ENCODE results near the gene ANKRD33. TPM values are rescaled to one million over a fixed set of nuclear protein-coding genes. Genes with fewer than 3 reads are reported as not detected.

The ANKRD33 gene
- total and polyA plus RNA-seq, 2 of the 8 experiments (the other 6 are each of a cell fraction or from before 2014, with no cell fraction given) = 0.41 to 0.53 TPM

DNA sequence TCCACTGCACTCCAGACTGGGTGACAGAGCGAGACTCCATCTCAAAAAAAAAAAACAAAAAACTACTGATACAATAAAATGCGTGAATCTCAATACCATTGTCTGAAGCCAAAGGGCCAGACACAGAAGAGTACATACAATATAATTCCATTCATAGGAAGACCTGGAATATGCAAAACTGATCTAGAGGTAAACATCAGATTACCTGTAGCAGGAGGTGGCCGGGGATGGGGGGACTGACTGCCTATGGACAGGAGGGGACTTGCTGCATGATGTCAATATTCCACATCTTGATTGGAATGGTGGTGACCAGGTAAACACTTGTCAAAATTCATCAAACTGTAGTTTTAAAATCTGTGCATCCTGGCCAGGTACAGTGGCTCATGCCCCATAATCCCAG is 26.9 kb upstream of the ANKRD33 start:
- no peak overlapping the region for H4K5ac ChIP-seq (ENCODE audit: insufficient read length, low read depth, low read length)
- no peak for FAIRE-seq
- H3K9me3 ChIP-seq (ENCODE audit: insufficient read depth in 2 of 2, low read depth in 1 of 2, low read length in 1 of 2) = no peaks in the 10 kb centered on the region
- H3K4me1 ChIP-seq (replicated peaks in 1 of 4; ENCODE audit: control insufficient read depth in 3 of 4, insufficient read depth in 4 of 4, low read length in 3 of 4) = peaks cover 16 to 27% (median 24%) of the 10 kb centered on the region in 4 experiments
- WGBS, 2 experiments (ENCODE audit: extremely low coverage in 1 of 2, insufficient coverage in 1 of 2, insufficient read length in 1 of 2, insufficient replicate concordance in 2 of 2, low coverage in 1 of 2, low lambda C conversion rate in 2 of 2, missing lambda C conversion rate in 1 of 2) = 80% methylated on average over 3 of the region's 3 CpGs; no CpG with 5 or more reads in 1 of the 2 experiments
- no peak overlapping the region for H2AFZ ChIP-seq (ENCODE audit: low read length)
- H3K18ac ChIP-seq (ENCODE audit: extremely low read depth, low read length) = no peak overlapping the region
- H4K91ac ChIP-seq (replicated peaks; ENCODE audit: insufficient read length, low read length) = no peak overlapping the region
- no peak overlapping the region for H2BK12ac ChIP-seq (ENCODE audit: low read depth, low read length)
- H3K9ac ChIP-seq (replicated peaks in 1 of 4; ENCODE audit: extremely low read depth in 1 of 4, low read depth in 3 of 4, low read length in 3 of 4) = no peak overlapping the region
- no peak for DNase-seq (ENCODE audit: low read depth in 1 of 2, low spot score in 2 of 2)
- no peaks in the 10 kb centered on the region for H4K20me1 ChIP-seq (replicated peaks in 1 of 2; ENCODE audit: control insufficient read depth in 1 of 2, insufficient read depth in 2 of 2, low read length in 2 of 2)
- H3K14ac ChIP-seq (ENCODE audit: insufficient read length) = no peak overlapping the region
- no peaks in the 10 kb centered on the region for H3K79me2 ChIP-seq (ENCODE audit: control insufficient read depth in 1 of 2, insufficient read depth in 2 of 2, low read length in 2 of 2)
- H3K27me3 ChIP-seq (replicated peaks in 1 of 4; ENCODE audit: control insufficient read depth in 3 of 4, extremely low read depth in 1 of 4, insufficient read depth in 3 of 4, low read length in 3 of 4) = peaks cover 0 to 2% (median under 1%) of the 10 kb centered on the region in 4 experiments; a peak in 3 of 7 replicates
- peak overlapping the region; percentile 44; the same call in 1 of the 2 replicates for H2AK5ac ChIP-seq (ENCODE audit: low read depth, low read length)
- no peak overlapping the region for H3K27ac ChIP-seq (ENCODE audit: low read depth, low read length)
- no peaks in the 10 kb centered on the region for H3K36me3 ChIP-seq (ENCODE audit: control insufficient read depth in 2 of 4, insufficient read depth in 4 of 4, low read length in 3 of 4)
- peaks cover 14% of the 10 kb centered on the region for H3K23me2 ChIP-seq (ENCODE audit: low read depth, low read length)
- H2BK120ac ChIP-seq (replicated peaks; ENCODE audit: low read depth, low read length) = no peak overlapping the region
- no peak overlapping the region for H3K4me2 ChIP-seq (ENCODE audit: insufficient read depth in 1 of 2, low read depth in 2 of 2, low read length in 2 of 2)
- H3K23ac ChIP-seq (ENCODE audit: insufficient read length) = no peak overlapping the region
- ChIA-PET CTCF (ENCODE audit: partially characterized antibody) (interaction anchor here (0.7 to 6.8 kb wide), 4 partner anchors 11 to 330 kb away, joined by 3 to 90 read pairs (median 32); partner anchors contain the start of gene FIGNL2), POLR2A (ENCODE audit: partially characterized antibody) (interaction anchor here (1.0 to 11.2 kb wide), 2 partner anchors 8 to 9 kb away, joined by 5 to 107 read pairs; partner anchors contain the start of gene FIGNL2)
- no peak overlapping the region for H3K4ac ChIP-seq (replicated peaks; ENCODE audit: insufficient read length, low read depth, low read length)
- no peaks in the 10 kb centered on the region for H3K79me1 ChIP-seq (ENCODE audit: low read depth, low read length)
- no peak overlapping the region for H3K56ac ChIP-seq (replicated peaks; ENCODE audit: insufficient read length, low read depth, low read length)
- TF ChIP-seq SP1 (IDR thresholded peaks at IDR 0.05; ENCODE audit: low read depth, low read length) (no peak), GABPA (IDR thresholded peaks at IDR 0.05; ENCODE audit: borderline replicate concordance, insufficient read depth, low read length) (no peak), KDM5A (IDR thresholded peaks at IDR 0.05; ENCODE audit: low read length) (no peak), BRCA1 (IDR thresholded peaks at IDR 0.05; ENCODE audit: low read depth, low read length) (no peak), CTBP2 (IDR thresholded peaks at IDR 0.05; ENCODE audit: borderline replicate concordance, insufficient read depth, insufficient read length, low read length) (no peak), TBP (IDR thresholded peaks at IDR 0.05; ENCODE audit: low read depth, low read length) (no peak), SRF (IDR thresholded peaks at IDR 0.05; ENCODE audit: low read depth, low read length) (no peak), JUN (IDR thresholded peaks at IDR 0.05; ENCODE audit: low read depth, low read length) (no peak), CBX8 (IDR thresholded peaks at IDR 0.05; ENCODE audit: borderline replicate concordance, low read depth, low read length) (no peak), SAP30 (IDR thresholded peaks at IDR 0.05; ENCODE audit: insufficient read depth, insufficient replicate concordance, low read length) (no peak)
- TF ChIP-seq, protein P1, sequence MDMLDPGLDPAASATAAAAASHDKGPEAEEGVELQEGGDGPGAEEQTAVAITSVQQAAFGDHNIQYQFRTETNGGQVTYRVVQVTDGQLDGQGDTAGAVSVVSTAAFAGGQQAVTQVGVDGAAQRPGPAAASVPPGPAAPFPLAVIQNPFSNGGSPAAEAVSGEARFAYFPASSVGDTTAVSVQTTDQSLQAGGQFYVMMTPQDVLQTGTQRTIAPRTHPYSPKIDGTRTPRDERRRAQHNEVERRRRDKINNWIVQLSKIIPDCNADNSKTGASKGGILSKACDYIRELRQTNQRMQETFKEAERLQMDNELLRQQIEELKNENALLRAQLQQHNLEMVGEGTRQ (IDR thresholded peaks at IDR 0.05; ENCODE audit: low read length) = no peak
- TF ChIP-seq, protein P2, sequence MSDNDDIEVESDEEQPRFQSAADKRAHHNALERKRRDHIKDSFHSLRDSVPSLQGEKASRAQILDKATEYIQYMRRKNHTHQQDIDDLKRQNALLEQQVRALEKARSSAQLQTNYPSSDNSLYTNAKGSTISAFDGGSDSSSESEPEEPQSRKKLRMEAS (IDR thresholded peaks at IDR 0.05) = no peak
- H3K4me3 ChIP-seq (ENCODE audit: extremely low read depth in 1 of 4, insufficient read depth in 2 of 4, low read depth in 3 of 4, low read length in 4 of 4) = no peak overlapping the region
- H2BK5ac ChIP-seq (ENCODE audit: low read depth, low read length) = no peak overlapping the region
- peak overlapping the region; percentile 34; the same call in 1 of the 2 replicates for H2BK15ac ChIP-seq (ENCODE audit: low read length)
- H4K8ac ChIP-seq (ENCODE audit: extremely low read depth, insufficient read depth, low read length) = no peak overlapping the region
- H2BK20ac ChIP-seq (ENCODE audit: low read length) = 0 out of 2 replicates have a peak overlapping the region, but pooled peaks have one; percentile 21

Measured in H1 (cell line).